NCI-H2081 treated with DMSO at 0.1 percent for 48 hours (cell line): ENCODE measurements around the gene DRC1.

Experiments used
- DNase-seq: peaks from one replicate; lab custom pipeline; 2025; lab: John Stamatoyannopoulos, UW

The DRC1 gene

GRCh38 chr2:26477911-26478253 lies 76.2 kb downstream of the DRC1 start, which contains the start of gene OTOF:
Gene OTOF (minus strand): TSS chr2:26478124.
- DNase-seq = no peak

- DNase-seq = no peak
These were observed 76.6 kb downstream of the DRC1 start for GRCh38 chr2:26478366-26478765.

GRCh38 chr2:26479131-26479788 lies 77.5 kb downstream of the DRC1 start:
- no peak for DNase-seq

GRCh38 chr2:26479789-26480565 lies 78.3 kb downstream of the DRC1 start:
- no peak for DNase-seq

- DNase-seq = no peak
These were observed 79.1 kb downstream of the DRC1 start for GRCh38 chr2:26480566-26481423.

GRCh38 chr2:26481706-26482105 lies 80.0 kb downstream of the DRC1 start:
- DNase-seq = no peak

GRCh38 chr2:26482211-26483026 lies 80.7 kb downstream of the DRC1 start:
- DNase-seq = no peak

GRCh38 chr2:26483027-26483326 lies 81.3 kb downstream of the DRC1 start:
- DNase-seq = no peak

- no peak for DNase-seq
These were observed 81.8 kb downstream of the DRC1 start for GRCh38 chr2:26483516-26483915.

- DNase-seq = no peak
These were observed 82.3 kb downstream of the DRC1 start for GRCh38 chr2:26483957-26484565.

GRCh38 chr2:26484579-26484978 lies 82.9 kb downstream of the DRC1 start:
- no peak for DNase-seq

GRCh38 chr2:26485099-26485498 lies 83.4 kb downstream of the DRC1 start:
- DNase-seq = no peak

- no peak for DNase-seq
These were observed 84.2 kb downstream of the DRC1 start for GRCh38 chr2:26485725-26486418.

GRCh38 chr2:26486789-26487188 lies 85.1 kb downstream of the DRC1 start:
- DNase-seq = no peak

GRCh38 chr2:26487192-26487591 lies 85.5 kb downstream of the DRC1 start:
- no peak for DNase-seq

GRCh38 chr2:26488463-26489212 lies 86.9 kb downstream of the DRC1 start:
- no peak for DNase-seq

GRCh38 chr2:26489213-26489850 lies 87.6 kb downstream of the DRC1 start:
- DNase-seq = no peak

GRCh38 chr2:26491563-26492167 lies 89.9 kb downstream of the DRC1 start:
- DNase-seq = no peak

- no peak for DNase-seq
These were observed 91.2 kb downstream of the DRC1 start for GRCh38 chr2:26492749-26493515.
